Measurements from ENCODE around the gene SMIM14.
"Not testable (repeated sequence)": the region's sequence is repeated elsewhere in the genome, so short reads cannot be mapped to it uniquely, and the experiment has no call there.

The SMIM14 gene

DNA sequence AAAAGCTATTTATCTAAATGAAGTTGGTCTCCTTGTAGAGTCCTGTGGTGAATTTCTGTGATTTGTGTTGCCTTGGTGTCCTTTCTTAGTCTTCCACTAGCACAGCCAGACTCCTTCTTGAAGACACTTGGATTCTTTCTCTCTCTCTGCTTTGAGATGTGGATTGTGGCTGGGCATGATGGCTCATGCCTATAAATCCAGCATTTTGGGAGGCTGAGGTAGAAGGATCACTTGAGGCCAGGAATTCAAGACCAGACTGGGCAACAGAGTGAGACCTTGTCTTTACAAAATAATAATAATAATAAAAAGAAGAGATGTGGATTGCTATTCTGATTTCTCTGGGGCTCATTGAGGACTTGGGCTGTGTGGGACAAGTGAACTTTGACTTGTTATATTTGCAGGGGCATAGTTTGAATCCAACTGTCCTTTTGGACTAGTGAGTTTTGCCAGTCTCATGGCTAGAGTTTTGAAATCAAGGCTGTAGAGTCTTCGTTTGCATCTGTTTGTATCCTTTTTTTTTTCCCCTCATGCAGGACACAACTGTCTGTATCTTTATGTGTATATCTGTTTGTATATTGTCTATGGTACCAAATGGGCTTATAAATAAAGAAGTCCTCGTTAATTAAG lies 11.1 kb upstream of the SMIM14 start:
- no peak for DNase-seq
- intact Hi-C loops (cut with DNase I), result no loop called here

DNA sequence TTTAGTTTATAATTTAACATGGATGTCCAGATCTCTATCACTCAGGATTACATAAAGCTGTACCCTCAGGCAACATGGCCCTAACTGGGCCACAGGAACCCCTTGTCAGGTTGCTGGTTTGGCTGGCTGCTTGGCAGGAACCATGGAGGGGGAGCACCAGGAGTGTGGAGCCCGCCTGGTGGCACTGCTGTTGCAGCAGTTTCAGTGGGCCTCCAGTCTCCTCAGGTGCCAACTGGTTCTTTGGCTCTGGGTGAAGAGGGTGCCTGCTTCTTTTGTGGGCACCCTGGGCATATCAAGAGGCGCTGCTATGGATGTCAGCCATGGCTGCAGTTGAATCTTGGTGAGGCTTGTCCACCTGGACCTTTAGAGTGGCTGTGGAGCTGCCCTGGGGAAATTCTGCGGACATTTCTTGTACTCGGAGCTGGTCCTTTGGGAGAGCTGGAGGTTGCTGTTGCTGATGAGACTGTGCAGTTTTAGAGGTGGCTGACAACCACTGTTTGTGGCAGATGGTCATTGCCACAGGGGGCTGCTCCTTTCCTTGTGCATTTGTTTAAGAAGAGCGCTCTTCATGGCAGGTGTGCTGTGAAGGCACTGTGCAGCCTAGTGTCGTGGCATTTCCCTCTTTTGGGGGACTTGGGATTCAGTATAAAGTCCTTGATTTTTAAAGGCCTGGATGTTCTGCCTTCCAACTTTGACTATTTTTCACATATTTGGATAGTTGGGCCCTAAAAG lies 10.3 kb upstream of the SMIM14 start:
- intact Hi-C loops (cut with DNase I), result no loop called here
- no peak for DNase-seq

DNA sequence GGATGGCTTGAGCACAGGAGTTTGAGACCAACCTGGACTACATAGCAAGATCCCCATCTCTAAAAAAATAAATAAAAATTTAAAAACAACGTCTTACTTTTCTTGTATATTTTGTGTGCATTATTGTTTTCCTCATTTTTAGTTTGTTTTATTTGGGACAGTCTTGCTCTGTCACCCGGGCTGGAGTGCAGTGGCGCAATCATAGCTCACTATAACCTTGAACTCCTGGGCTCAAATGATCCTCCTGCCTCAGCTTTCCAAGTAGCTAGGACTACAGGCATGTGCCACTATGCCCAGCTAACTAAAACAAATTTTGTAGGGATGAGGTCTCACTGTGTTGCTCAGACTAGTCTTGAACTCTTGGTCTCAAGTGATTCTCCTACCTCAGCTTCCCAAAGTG lies 9.5 kb upstream of the SMIM14 start:
- intact Hi-C loops (cut with DNase I), result no loop called here
- DNase-seq, result no peak

DNA sequence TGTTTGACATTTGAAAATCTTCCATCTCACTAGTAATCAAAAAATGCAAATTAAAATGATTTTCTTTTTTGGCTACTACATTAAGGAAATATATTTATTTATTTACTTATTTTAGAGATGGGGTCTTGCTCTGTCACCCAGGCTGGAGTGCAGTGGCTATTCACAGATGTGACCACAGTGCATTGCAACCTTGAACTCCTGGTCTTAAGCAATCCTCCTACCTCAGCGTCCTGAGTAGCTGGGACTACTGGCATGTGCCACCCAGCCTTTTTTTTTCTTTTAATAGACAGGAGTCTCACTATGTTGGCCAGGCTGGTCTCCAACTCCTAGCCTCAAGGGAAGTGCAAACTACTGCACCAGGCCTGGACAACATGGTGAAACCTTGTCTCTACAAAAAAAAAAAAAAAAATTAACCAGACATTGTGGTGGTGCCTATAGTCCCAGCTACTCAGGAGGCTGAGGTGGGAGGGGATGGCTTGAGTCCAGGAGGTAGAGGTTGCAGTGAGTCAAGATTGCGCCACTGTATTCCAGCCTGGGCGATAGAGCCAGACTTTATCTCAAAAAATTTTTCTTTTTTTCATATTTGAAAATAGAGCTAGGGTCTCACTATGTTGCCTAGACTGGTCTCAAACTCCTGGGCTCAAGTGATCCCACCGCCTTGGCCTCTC lies 4.4 kb upstream of the SMIM14 start:
- DNase-seq, result no peak
- intact Hi-C loops (cut with DNase I), result no loop called here

DNA sequence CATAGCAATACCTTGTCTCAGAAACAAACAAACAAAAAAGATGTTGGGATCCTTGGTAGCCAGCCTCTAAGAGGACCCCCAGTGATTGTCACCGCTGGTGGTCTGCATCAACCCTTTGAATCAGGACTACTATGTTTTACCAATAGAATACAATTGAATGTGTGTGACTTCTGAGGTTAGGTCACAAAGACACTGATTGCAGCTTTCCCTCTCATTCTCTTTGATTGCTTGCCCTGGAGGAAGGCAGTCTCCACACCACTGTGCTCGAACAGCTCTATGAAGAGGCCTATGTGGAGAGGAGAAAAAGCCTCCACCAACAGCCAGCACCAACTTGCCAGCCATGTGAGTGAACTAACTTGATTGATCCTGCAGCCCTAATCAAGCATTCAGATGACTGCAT lies 2.8 kb upstream of the SMIM14 start:
- intact Hi-C loops (cut with DNase I), result no loop called here

DNA sequence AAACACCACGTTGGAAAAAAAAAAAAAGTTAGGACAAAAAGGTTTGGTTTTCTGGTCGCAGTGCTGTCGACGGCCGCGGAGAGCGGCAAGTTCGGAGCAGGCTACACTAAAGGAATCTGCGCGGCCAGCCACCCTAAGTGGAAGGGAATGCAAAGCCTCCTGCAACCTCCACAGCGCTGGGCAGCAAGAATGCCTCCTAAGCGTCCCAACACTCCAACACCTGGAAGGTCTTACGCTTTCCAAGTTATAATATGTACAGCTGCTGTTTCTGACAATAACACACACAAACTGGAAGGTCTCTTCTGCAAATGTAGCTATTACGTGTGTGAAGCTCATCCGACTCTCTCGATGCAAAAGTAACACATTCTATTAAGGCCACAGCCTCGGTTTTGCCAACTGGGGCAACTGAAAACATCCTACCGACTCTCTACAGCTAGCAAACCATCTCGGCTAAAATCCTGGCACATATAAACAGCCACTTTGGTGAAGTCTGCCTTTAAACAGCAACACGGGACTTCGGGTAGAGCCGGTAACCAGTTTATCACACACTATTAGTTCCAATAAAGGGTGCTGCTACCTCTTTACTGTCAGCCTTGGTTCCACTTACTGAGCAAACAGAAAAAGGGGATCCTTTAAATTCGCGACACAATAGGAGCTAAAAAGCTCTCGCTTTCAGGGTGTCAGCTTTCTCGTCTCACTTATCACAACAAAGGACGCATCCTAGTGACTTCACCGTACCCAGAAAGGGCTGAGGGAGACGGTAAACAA lies 895 bp downstream of the SMIM14 start:
- intact Hi-C loops (cut with DNase I), result loop anchor here (2.0 to 10.0 kb wide), 4 partner anchors 61 to 283 kb away; partner anchors contain the start of genes UBE2K and UGDH
- peak; percentile 25 to 81 (median 55) for DNase-seq

More for the DNA sequence above, 2.8 kb upstream of the SMIM14 start:
- DNase-seq, result no peak

DNA sequence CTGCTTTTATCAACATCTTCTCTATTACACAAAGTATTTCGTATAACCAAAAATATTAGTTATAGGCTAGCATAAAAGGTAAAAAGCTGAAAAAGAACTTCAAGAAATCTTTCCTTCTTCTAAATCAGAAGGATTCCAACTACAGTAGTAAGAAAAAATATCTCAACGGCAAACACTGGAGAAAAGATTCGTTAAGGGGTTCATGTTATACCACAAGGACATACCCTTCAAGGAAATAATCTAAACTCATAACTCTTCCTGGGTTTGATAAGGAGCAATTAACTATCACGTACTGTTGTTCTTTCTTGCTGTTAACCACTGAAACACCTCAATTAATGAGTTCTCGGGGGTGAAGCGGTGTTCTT lies 1.5 kb downstream of the SMIM14 start:
- intact Hi-C loops (cut with DNase I), result loop anchor here (5.0 to 10.0 kb wide), 2 partner anchors 170 to 282 kb away; no protein-coding TSS in a partner anchor

DNA sequence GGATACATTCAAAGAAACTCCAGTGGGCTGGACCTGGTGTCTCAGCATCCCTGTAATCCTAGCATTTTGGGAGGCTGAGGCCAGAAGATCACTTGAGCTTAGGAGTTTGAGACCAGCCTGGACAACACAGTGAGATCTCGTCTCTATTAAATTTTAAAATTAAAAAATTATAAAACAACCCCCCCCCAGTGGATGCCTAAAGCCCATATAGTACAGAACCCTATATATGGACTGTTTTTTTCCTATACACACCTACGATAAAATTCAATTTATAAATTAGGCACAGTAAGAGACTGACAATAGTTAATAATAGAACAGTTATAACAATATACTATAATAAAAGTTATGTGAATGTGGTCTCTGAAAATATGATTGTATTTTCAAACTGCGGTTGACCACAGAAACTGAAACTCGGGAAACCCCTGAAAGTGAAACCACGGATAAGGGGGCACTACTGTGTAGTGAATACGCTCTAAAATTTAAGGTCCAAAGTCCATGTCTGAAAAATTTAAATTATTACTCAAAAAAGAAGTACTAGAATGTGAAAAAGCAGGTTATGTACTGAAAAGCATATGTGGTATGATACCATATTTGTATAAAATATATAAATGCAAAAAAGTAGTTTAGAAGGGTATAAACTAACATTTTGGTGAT lies 2.0 kb downstream of the SMIM14 start:
- peak in 2 of 42 donors; percentile 21 to 24 for DNase-seq
- intact Hi-C loops (cut with DNase I), result loop anchor here (5.0 to 10.0 kb wide), 2 partner anchors 169 to 282 kb away; no protein-coding TSS in a partner anchor

More for the DNA sequence above, 1.5 kb downstream of the SMIM14 start:
- no peak for DNase-seq

DNA sequence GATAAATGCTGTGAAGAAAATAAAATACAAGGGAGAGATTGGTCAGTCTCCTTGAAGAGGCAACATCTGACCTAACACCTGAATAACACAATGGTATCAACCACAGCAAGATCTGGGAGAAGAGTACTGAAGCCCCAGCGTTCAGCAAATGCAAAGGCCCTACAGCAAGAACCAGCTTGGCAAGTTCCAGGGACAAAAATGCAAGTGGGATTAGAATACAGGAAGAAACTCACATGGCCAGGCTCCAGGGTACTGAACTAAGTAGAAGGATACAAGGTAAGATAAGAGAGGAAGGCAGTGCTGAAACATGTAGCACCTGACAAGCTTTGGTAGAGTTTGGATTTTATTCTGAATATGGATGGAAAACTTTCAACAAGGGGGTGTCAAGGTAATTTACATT lies 3.6 kb downstream of the SMIM14 start:
- no peak for DNase-seq

DNA sequence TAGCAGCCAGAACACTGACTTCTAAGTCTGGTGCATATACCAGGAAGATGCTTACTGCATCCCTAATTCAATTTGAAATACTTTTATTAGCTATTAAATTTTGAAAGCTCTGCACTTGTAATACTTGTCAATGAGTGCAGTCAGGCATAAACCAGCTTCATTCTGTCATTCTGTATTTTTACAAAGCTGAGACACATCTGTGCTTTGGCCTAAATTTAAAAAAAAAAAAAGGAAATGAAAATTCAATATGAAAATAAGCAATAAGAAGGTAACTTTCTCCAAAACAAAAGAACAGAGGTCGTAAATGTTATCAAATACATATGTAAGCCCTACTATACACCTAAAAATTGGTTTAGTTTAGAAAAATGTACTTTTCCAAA lies 7.0 kb downstream of the SMIM14 start:
- intact Hi-C loops (cut with DNase I), result loop anchor here (10.0 kb wide), 1 partner anchor 277 kb away; no protein-coding TSS in a partner anchor
- no peak for DNase-seq

More for the DNA sequence above, 3.6 kb downstream of the SMIM14 start:
- intact Hi-C loops (cut with DNase I), result loop anchor here (5.0 to 10.0 kb wide), 2 partner anchors 168 to 280 kb away; no protein-coding TSS in a partner anchor

DNA sequence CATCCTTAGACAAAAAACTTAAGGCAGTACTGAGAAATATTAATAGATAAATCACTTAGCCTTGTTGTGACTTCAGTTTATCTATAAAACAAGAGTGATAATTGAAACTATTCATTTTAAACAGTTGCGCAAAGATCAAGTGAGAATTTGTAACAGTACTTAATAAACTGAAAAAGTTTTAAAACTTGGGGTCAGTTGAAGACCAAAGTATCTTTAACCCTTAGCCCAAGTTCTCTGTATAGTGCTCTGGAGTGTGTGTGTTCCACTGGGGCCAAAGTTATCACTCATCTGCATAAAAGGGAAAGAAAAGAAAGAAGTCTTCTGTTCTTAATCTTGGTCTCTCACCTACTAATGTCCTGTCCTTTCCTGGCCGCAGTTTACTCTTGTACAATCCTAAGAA lies 11.3 kb downstream of the SMIM14 start:
- intact Hi-C loops (cut with DNase I), result no loop called here
- no peak for DNase-seq

DNA sequence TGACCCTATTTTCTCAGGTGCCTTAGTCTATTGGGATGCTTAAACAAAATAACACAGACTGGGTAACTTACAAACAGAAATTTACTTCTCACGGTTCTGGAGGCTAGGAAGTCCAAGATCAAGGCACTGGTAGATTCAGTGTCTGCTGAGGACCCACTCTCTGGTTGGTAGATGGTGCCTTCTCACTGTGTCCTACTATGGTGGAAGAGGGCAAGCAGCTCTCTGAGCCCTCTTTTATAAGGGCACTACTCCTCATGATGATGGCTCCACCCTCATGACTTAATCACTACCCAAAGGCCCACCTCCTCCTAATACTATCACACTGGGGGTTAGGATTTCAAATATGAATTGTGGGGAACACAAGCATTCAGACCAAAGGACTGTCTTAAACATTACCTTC lies 11.8 kb downstream of the SMIM14 start:
- intact Hi-C loops (cut with DNase I), result no loop called here
- DNase-seq, result no peak

DNA sequence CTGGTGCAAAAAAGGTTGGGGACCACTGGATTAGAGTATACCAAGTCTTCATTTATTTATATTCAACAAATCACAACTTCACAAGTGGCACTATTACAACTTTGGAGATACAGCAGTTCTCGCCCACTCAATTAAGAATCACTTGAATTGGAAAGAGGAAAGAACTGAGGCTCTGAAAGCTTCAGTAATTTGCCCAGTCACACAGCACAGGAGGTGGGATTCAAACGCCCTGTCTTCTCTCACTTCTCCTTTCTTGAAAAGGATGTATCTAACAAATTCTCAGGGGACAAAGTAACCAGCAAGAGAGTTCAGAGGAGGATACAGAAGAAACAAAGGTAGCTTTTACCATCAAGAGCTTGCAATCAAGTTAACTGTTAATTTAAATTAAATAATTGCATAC lies 12.4 kb downstream of the SMIM14 start:
- intact Hi-C loops (cut with DNase I), result no loop called here
- DNase-seq, result no peak

DNA sequence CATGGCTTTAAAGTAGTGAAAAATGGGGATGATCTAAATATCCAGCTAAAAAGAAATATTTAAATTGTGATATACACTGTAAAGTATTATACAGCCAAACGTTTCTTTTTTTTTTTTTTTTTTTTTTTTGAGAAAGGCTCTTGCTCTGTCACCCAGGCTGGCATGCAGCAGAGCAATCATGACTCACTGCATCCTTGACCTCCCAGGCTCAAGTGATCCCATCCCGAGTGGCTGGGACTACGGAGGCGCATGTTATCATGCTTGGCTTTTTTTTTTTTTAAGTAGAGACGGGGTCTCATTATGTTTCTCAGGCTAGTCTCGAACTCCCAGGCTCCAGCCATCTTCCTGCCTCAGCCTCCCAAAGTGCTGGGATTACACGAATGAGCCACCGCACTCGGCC lies 17.1 kb downstream of the SMIM14 start:
- DNase-seq, result peak in 1 of 42 donors; percentile 38
- intact Hi-C loops (cut with DNase I), result no loop called here

DNA sequence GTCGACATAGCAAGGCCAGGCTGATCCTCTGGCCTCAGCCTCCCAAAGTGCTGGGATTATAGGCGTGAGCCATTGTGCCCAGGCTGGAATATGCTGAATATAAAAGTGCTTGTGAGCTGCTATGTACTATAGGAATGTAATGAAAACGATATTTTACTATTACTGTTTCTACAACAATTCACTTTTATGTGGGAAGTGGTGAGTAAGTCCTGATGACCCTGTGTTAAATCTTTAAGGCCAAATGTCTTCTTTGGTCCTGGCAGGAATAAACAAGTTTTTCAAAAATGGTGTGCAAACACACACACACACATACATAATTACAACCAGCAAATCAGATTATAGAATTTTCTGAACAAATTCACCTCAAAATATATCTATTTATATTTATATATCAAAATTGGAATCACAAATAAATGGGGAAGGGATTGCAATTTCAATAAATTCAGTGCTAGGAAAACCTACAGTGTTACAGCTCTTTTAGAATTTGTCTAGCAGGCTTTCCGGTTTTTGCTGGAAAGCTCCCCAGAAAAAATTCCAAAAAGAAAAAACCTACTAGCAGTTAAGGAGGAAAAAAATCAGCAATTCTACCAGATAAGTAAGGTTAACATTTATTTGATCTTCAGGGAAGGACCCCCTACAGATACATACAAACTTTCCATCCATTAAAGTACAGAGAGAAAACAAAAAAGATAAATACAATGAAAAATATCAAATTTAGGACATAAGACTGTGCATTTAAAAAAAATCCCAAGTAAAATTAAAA lies 17.9 kb downstream of the SMIM14 start:
- intact Hi-C loops (cut with DNase I), result no loop called here
- DNase-seq, result no peak

DNA sequence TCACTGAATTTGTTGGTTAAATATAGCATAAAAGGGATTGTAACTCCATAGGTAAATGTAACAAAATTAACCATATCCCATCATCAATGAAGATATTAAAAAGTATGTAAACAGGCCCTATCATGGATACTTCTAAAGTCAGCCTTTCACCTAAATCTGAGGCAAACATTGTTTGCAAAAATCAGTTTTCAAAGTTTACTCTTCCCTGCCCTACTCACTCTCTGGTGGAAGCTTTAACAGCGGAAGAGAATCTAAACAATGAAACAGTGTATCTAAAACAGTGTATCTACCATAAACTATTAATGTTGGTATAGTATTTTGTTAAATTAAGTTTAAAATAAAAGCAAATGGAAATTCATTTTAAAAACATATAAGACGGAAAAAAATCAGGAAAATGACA lies 21.1 kb downstream of the SMIM14 start:
- intact Hi-C loops (cut with DNase I), result no loop called here
- DNase-seq, result no peak

DNA sequence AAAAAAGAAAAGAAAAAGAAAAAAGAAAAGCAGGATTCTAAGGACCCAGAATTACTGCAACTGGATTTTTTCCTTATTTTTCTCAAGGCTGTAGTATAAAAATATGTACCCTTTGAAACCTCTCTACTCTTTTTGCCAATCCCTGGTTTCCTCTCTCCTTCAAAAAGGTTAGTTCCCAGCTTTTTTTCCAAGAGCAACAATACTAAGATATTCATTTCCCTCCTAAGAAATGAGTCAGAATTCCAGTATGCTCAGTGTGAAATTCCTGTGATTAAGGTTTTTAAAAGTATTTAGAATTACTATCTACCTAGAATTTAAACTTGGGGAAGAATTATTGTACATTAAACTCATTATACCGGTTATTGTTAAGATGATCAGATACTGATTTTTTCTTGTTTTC lies 22.0 kb downstream of the SMIM14 start:
- no peak for DNase-seq
- intact Hi-C loops (cut with DNase I), result no loop called here

DNA sequence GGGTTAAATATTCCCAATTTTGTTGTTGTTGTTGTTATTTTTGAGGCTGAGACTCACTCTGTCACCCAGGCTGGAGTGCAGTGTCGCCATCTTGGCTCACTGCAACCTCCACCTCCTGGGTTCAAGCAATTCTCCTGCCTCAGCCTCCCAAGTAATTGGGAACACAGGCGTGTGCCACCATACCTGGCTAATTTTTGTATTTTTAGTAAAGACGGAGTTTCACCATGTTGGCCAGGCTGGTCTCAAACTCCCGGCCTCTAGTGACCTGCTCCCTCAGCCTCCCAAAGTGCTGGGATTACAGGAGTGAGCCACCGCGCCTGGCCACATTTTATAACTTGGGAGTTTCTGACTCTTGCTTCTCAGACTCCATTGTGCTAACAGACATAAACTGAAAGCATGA lies 22.6 kb downstream of the SMIM14 start:
- DNase-seq; intact Hi-C loops (cut with DNase I): not testable (repeated sequence)

All from head of caudate nucleus (tissue), 42 donors.